RWPE1 (cell line): ENCODE data around the gene C15orf62.

Experiments used
- CTCF ChIA-PET: fragments of 350-600 bp; sonication (Branson Sonifier 250); formaldehyde crosslinking; extraction: SDS; loops from one replicate; lab custom pipeline; 2021; lab: Yijun Ruan, JAX
- POLR2A ChIA-PET: fragments of 400-600 bp; formaldehyde crosslinking; extraction: SDS; loops from one replicate; lab custom pipeline; 2020; ENCODE audit warnings: antibody characterized with exemption; ENCODE audit not compliant: low non-redundant PET; lab: Yijun Ruan, JAX
- DNase-seq: peaks from one replicate; pipeline ENCODE4 v3.0.0; 2012; ENCODE audit warnings: low spot score
- H3K27ac ChIP-seq: fragments of 450-650 bp; 2 replicates; pipeline ENCODE4 v1.5.1; 2017
- CTCF ChIP-seq: fragments of 450-650 bp; conservative IDR thresholded peaks from 2 replicates; pipeline ENCODE4 v1.5.1; 2017; ENCODE audit warnings: low read depth, mild to moderate bottlenecking

The C15orf62 gene

DNA sequence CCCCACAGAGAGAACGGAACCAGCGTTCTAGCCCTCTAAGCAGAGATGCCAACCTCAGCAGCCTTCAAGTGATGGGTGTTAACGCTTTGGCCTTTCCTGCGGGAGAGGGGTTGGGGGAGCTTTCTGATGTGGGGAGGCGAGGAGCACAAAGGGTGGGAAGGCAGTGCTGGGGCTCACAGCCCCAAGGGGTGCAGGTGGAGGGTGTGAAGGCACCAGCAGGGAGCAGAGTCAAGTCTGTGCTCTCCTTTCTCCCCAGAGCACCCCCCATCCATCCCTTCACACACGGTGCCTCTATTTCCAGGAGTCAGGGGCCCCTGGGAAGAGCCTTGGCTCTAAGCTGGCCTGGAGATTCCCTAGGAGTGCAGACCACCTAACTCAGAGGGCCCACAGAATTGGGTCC is 4.1 kb downstream of the C15orf62 start:
- POLR2A ChIA-PET, result no interaction called here
- CTCF ChIA-PET, result interaction anchor here (1.0 kb wide), 1 partner anchor 27 kb away, joined by 4 read pairs; no protein-coding TSS in a partner anchor
- no peak for TF ChIP-seq CTCF
- DNase-seq, result no peak
- peak overlapping the region; percentile 99 for H3K27ac ChIP-seq

DNA sequence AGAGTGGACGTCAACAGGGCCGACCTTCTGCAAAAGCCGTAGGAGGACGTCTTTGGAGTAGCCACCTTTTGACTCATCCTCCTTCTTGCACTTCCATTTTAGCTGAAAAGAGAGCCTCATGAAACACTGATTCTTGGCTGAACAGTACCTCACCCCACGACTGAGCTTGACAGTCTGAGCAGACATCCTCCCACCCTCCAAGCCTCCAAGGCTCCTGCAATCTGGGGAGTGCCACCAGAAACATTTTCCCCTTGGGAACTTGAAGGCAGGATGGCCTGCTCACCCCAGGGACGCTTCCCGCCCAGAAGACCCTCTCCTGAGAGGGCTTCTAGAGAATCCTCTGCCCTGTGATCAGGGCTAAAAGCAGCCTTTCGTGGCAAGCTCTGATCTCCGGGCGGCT is 5.2 kb downstream of the C15orf62 start:
- TF ChIP-seq CTCF, result no peak
- DNase-seq, result no peak
- POLR2A ChIA-PET, result no interaction called here
- CTCF ChIA-PET, result no interaction called here
- peak overlapping the region; percentile 77 for H3K27ac ChIP-seq

DNA sequence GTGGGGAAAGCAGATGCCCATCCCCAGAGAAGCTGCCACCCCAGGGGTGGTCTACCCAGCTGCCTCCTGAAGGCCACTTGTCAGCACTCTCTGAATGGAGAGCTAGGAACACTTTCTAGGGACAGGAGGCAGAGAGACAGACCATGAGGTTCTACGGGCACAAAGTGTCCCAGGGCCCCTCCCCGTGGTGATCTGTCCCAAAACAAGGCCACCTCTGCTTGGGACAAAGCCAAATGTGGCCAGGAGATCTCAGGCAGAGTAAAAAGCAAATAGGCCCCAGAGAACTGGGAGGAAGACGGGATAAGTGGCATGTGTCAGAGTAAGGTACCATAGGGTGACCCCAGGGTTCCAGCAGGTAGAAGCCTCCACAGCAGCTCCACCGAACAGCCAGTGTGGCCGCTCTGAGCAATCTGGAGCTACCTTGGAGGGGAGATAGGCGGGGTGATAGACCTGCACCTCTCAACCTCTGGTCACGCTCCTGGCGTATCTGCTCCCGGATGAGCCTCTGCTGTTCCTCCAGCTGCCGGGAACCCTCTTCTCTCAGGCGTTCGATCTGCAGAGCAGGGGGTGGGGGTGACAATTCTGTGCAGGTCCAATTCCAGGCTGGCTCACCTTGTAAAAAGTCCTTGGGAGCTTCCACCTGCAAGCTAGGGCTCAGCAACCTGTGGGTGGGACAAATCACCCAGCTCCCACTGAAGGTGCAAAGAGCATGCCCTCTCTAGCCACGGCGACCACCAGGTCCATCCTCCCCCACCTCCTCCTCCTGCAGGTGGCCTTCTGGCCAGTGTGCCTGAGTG is 6.2 kb downstream of the C15orf62 start:
- ChIA-PET POLR2A (no interaction called here), CTCF (interaction anchor here (1.2 kb wide), 1 partner anchor 11 kb away, joined by 4 read pairs; no protein-coding TSS in a partner anchor)
- peak overlapping the region; percentile 77 for H3K27ac ChIP-seq
- no peak for DNase-seq
- no peak for TF ChIP-seq CTCF

DNA sequence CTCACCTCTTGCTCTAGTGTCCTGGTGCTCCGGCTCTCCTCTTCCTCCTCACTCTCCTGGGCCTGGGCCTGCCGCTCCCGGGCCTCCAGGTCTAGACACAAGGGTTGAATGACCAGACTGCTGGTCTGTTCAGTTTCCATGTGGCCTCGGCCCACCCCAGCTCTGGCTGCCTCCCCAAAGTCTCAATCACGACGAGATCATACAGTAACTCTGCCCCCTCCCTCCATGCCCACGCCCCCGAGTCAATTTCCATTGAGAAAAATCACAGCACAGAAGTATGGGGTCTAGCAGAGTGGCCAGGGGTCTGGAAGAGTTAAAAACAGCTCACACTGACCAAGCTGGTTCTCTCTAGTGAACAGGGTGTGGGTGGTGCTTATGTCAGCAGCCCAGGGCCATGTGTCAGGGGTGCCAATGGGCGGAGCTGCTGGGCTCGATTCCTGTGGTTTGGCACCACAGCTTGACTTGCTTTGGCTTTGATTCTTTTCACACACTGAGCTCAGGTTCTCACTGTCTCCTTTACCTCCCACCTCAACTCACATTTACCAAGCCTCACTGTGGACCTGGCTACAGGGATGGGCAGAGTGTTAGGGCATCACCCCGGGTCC is 6.9 kb downstream of the C15orf62 start:
- POLR2A ChIA-PET, result interaction anchor here (0.6 kb wide), 1 partner anchor 13 kb away, joined by 3 read pairs; no protein-coding TSS in a partner anchor
- peak overlapping the region; percentile 77 for H3K27ac ChIP-seq
- TF ChIP-seq CTCF, result no peak
- DNase-seq, result peak; percentile 88
- CTCF ChIA-PET, result interaction anchor here (0.8 to 1.3 kb wide), 3 partner anchors 11 to 117 kb away, joined by 4 to 9 read pairs (median 8); partner anchors contain the start of gene VPS18

GRCh38 chr15:40782609-40783227 is 12.9 kb downstream of the C15orf62 start:
- peak; percentile 74 for DNase-seq
- peak; percentile 87 for TF ChIP-seq CTCF
- CTCF ChIA-PET, result interaction anchor here (0.5 to 1.9 kb wide), 18 partner anchors 8 to 640 kb away, joined by 3 to 27 read pairs (median 4); partner anchors contain the start of genes C15orf62, GCHFR and VPS18
- no peak overlapping the region for H3K27ac ChIP-seq
- POLR2A ChIA-PET, result interaction anchor here (0.5 to 0.6 kb wide), 2 partner anchors 20 to 208 kb away, joined by 3 read pairs; no protein-coding TSS in a partner anchor

GRCh38 chr15:40785164-40785563 is 15.4 kb downstream of the C15orf62 start:
- DNase-seq, result no peak
- TF ChIP-seq CTCF, result no peak
- H3K27ac ChIP-seq, result no peak overlapping the region
- ChIA-PET POLR2A (interaction anchor here (1.0 kb wide), 1 partner anchor 59 kb away, joined by 4 read pairs; the partner anchor contains the start of gene SPINT1), CTCF (interaction anchor here (0.8 to 2.1 kb wide), 5 partner anchors 73 to 118 kb away, joined by 3 to 7 read pairs (median 4); partner anchors contain the start of gene VPS18)
